ENCODE results near the gene RET.

RET gene

DNA sequence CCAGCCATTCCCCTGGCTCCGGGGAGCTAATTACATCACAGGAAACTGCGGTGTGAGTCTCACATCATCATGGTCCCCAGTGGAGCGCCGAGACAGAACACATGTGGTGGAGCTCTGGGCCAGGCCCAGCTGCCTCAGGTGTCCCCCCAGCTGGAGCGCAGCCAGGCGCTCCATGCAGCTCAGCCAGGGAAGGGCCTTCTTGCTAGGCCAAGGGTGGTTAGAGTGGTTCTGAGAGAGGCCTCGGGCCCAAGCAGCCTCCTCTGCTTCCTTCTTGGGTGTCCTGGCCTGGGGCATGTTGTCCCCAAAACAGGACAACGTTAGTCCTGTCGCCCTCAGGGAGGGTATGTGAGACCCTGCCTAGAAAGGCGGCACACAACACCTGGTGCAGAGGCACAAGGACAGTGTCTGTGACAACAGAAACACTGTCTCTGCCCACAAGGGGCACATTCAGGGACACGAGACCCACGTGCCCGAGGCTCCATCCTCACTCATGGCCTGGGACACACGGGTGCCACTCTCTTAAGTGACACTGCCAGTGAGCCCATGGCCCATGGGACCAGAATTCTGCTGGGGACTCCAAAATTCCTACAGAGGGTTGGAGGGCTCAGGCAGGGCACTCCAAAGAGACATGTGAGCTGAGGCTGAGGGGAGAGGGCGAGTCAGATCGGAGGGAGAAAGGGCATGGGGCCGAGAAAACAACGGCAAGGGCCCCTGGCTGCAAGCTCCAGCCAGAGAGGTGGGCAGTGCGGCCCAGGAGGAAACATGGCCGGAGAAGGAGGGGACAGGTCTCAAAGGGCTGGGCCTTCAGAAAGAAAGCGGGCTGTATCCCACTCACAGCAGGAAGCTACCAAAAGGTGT, 37.0 kb upstream of the RET start:
- Histone ChIP-seq H3K36me3 (ENCODE audit: control insufficient read depth in 1 of 2, insufficient read depth in 2 of 2, low read length in 2 of 2) (no peaks in the 10 kb centered on the region), H3K9me3 (ENCODE audit: control insufficient read depth in 1 of 2, low read length in 2 of 2) (no peaks in the 10 kb centered on the region), H3K27me3 (ENCODE audit: low read depth, low read length) (no peaks in the 10 kb centered on the region), H3K4me1 (ENCODE audit: control insufficient read depth in 1 of 2, insufficient read depth in 2 of 2, low read length in 2 of 2) (no peaks in the 10 kb centered on the region), H3K4me3 (ENCODE audit: low read depth in 1 of 2, low read length in 2 of 2) (no peak overlapping the region), H3K27ac (ENCODE audit: low read length) (no peak overlapping the region)

- H3K27ac ChIP-seq (ENCODE audit: low read length), result no peak overlapping the region
- H3K9me3 ChIP-seq (ENCODE audit: control insufficient read depth in 1 of 2, low read length in 2 of 2), result no peaks in the 10 kb centered on the region
- H3K27me3 ChIP-seq (ENCODE audit: low read depth, low read length), result no peaks in the 10 kb centered on the region
- no peaks in the 10 kb centered on the region for H3K4me1 ChIP-seq (ENCODE audit: control insufficient read depth in 1 of 2, insufficient read depth in 2 of 2, low read length in 2 of 2)
- no peak overlapping the region for H3K4me3 ChIP-seq (ENCODE audit: low read depth in 1 of 2, low read length in 2 of 2)
- H3K36me3 ChIP-seq (ENCODE audit: control insufficient read depth in 1 of 2, insufficient read depth in 2 of 2, low read length in 2 of 2), result no peaks in the 10 kb centered on the region
These were observed 36.2 kb upstream of the RET start for GRCh38 chr10:43040482-43041256.

GRCh38 chr10:43041422-43042342, 35.2 kb upstream of the RET start:
- Histone ChIP-seq H3K27me3 (ENCODE audit: low read depth, low read length) (no peaks in the 10 kb centered on the region), H3K36me3 (ENCODE audit: control insufficient read depth in 1 of 2, insufficient read depth in 2 of 2, low read length in 2 of 2) (no peaks in the 10 kb centered on the region), H3K27ac (ENCODE audit: low read length) (no peak overlapping the region), H3K9me3 (ENCODE audit: control insufficient read depth in 1 of 2, low read length in 2 of 2) (no peaks in the 10 kb centered on the region), H3K4me1 (ENCODE audit: control insufficient read depth in 1 of 2, insufficient read depth in 2 of 2, low read length in 2 of 2) (no peaks in the 10 kb centered on the region), H3K4me3 (ENCODE audit: low read depth in 1 of 2, low read length in 2 of 2) (no peak overlapping the region)

DNA sequence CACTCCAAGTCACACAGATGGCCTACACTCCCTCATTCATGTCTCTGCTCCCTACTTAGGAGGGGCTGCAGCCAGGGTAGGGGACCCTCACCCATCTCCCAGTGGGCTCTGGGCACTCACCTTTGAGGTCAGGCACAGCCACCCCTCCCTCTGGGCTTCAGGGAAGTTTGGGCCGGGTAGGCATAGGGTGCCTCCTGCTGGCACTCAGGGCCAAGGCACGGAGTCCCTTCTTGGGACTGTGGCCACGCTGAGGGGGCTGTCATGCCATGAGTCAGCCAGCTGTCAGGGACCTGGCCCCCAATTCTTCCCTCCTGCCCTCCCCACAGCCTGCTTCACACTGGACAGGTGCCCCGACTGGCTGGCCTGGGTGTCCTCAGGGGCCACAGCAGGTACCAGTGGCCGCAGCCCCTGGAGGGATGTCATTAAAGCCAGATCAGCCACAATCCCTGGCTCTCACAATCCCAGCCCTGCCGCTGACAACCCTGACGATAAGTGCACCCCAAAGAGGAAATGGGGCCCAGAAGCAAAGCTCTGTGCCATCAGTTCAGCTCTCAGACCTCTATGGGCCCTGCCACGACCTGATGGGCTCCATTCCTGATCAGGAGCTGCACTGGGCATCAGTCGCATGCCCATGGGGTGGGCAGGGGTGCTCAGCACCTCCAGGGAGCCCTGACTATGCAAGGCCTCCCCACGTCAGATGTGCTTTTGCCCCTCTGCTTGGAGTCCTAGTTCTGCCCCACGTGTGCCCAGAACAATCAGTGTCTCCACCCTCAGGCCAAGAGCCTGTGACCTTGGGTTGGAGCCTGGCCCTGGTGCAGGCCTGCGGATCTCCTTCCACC, 34.1 kb upstream of the RET start:
- no peak overlapping the region for H3K27ac ChIP-seq (ENCODE audit: low read length)

DNA sequence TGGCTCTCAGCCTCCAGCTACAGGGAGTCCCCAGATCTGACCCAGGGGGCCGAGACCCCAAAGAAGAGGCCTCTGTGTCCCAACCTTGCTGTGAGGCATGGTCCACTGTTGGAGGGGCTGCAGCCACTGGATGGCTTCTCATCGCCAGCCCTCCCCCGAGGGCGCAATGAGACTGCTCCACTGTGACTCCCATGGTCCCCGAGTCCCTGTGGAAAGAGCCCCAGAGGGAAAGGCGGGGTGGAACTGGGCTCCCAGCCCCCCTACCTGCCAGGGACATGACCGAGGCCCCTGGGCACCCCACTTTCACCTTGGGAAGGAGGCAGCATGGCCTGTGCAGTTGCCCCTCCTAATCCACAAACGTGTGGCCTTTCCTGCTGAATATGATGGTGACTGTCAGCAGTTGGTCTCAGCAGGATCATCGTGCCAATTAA, 33.5 kb upstream of the RET start:
- Histone ChIP-seq H3K36me3 (ENCODE audit: control insufficient read depth in 1 of 2, insufficient read depth in 2 of 2, low read length in 2 of 2) (no peaks in the 10 kb centered on the region), H3K9me3 (ENCODE audit: control insufficient read depth in 1 of 2, low read length in 2 of 2) (no peaks in the 10 kb centered on the region), H3K4me1 (ENCODE audit: control insufficient read depth in 1 of 2, insufficient read depth in 2 of 2, low read length in 2 of 2) (no peaks in the 10 kb centered on the region), H3K4me3 (ENCODE audit: low read depth in 1 of 2, low read length in 2 of 2) (no peak overlapping the region), H3K27ac (ENCODE audit: low read length) (no peak overlapping the region), H3K27me3 (ENCODE audit: low read depth, low read length) (no peaks in the 10 kb centered on the region)

More for the DNA sequence above, 34.1 kb upstream of the RET start:
- Histone ChIP-seq H3K9me3 (ENCODE audit: control insufficient read depth in 1 of 2, low read length in 2 of 2) (no peaks in the 10 kb centered on the region), H3K4me1 (ENCODE audit: control insufficient read depth in 1 of 2, insufficient read depth in 2 of 2, low read length in 2 of 2) (no peaks in the 10 kb centered on the region), H3K36me3 (ENCODE audit: control insufficient read depth in 1 of 2, insufficient read depth in 2 of 2, low read length in 2 of 2) (no peaks in the 10 kb centered on the region), H3K27me3 (ENCODE audit: low read depth, low read length) (no peaks in the 10 kb centered on the region), H3K4me3 (ENCODE audit: low read depth in 1 of 2, low read length in 2 of 2) (no peak overlapping the region)

DNA sequence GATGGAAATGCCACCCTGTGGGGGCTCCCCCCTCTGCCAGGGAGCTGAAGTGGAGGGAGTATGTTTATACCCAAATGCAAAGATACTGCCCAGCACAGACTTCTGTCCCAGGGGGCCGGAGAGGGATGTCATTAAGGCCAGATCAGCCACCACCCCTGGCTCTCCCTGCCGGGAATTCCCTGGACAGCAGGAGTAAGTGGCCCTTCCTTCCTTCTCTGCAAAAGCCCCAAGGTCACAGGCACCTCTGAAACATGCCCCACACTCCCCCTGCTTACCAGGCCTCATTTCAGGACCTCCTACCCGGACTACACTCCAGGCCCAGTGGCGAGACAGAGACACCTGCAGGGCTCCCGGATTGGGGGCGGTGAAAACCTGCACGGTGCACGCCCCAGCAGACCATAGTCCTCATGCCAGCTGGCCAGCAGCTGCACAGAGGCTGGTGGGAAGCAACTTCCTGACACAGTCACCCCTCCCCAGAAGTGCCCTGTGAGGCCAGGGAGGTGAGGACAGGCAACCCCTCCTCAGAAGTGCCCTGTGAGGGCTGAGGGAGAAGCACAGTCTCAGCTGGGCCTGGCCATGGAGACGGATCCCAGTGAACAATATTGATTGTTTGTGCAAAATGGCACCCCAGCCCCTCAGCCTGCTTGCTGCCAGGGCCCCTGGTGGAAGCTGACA, 33.0 kb upstream of the RET start:
- Histone ChIP-seq H3K4me3 (ENCODE audit: low read depth in 1 of 2, low read length in 2 of 2) (no peak overlapping the region), H3K36me3 (ENCODE audit: control insufficient read depth in 1 of 2, insufficient read depth in 2 of 2, low read length in 2 of 2) (no peaks in the 10 kb centered on the region), H3K27me3 (ENCODE audit: low read depth, low read length) (peaks cover 3% of the 10 kb centered on the region), H3K9me3 (ENCODE audit: control insufficient read depth in 1 of 2, low read length in 2 of 2) (no peaks in the 10 kb centered on the region), H3K27ac (ENCODE audit: low read length) (no peak overlapping the region), H3K4me1 (ENCODE audit: control insufficient read depth in 1 of 2, insufficient read depth in 2 of 2, low read length in 2 of 2) (no peaks in the 10 kb centered on the region)

- Histone ChIP-seq H3K9me3 (ENCODE audit: control insufficient read depth in 1 of 2, low read length in 2 of 2) (no peaks in the 10 kb centered on the region), H3K36me3 (ENCODE audit: control insufficient read depth in 1 of 2, insufficient read depth in 2 of 2, low read length in 2 of 2) (no peaks in the 10 kb centered on the region), H3K4me3 (ENCODE audit: low read depth in 1 of 2, low read length in 2 of 2) (no peak overlapping the region), H3K27me3 (ENCODE audit: low read depth, low read length) (peaks cover 3% of the 10 kb centered on the region), H3K27ac (ENCODE audit: low read length) (no peak overlapping the region), H3K4me1 (ENCODE audit: control insufficient read depth in 1 of 2, insufficient read depth in 2 of 2, low read length in 2 of 2) (no peaks in the 10 kb centered on the region)
These were observed 32.4 kb upstream of the RET start for GRCh38 chr10:43044448-43044921.

DNA sequence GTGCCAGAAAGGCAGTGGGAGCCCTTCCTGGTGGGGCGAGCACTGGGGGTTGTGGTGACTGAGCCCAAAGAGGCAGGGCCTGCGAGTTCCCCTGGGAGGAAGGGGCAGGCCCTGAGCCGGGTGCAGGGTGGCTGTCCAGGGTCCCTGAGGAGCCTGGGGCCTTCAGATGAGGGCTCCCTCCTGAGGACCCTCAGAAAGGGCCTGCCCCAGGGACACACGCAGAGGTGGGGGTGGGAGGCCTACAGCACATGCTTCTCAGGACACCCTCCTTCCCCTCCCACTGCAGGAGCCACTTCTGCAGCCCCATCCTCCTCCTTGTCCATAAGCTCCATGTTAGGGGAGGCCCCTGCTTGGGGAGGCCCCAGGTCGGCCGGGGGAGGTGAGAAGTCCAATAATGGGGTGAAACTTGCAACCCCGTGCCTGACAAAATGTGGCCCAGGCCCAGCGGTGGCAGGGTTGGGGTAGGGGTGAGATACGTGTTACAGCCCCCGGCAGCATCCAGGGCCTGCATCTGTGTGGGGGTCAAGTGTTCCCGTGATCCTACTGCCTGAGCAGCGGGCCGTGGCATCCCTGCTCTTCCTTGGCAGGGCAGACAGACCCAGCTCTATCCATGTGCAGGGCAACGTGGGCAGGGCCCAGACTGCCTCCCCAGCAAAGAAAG, 31.8 kb upstream of the RET start:
- Histone ChIP-seq H3K27me3 (ENCODE audit: low read depth, low read length) (peaks cover 3% of the 10 kb centered on the region), H3K36me3 (ENCODE audit: control insufficient read depth in 1 of 2, insufficient read depth in 2 of 2, low read length in 2 of 2) (no peaks in the 10 kb centered on the region)

GRCh38 chr10:43045631-43046287, 31.1 kb upstream of the RET start:
- Histone ChIP-seq H3K4me1 (ENCODE audit: control insufficient read depth in 1 of 2, insufficient read depth in 2 of 2, low read length in 2 of 2) (no peaks in the 10 kb centered on the region), H3K9me3 (ENCODE audit: control insufficient read depth in 1 of 2, low read length in 2 of 2) (no peaks in the 10 kb centered on the region), H3K4me3 (ENCODE audit: low read depth in 1 of 2, low read length in 2 of 2) (no peak overlapping the region)

More for the DNA sequence above, 31.8 kb upstream of the RET start:
- H3K9me3 ChIP-seq (ENCODE audit: control insufficient read depth in 1 of 2, low read length in 2 of 2), result no peaks in the 10 kb centered on the region
- no peak overlapping the region for H3K4me3 ChIP-seq (ENCODE audit: low read depth in 1 of 2, low read length in 2 of 2)
- H3K4me1 ChIP-seq (ENCODE audit: control insufficient read depth in 1 of 2, insufficient read depth in 2 of 2, low read length in 2 of 2), result no peaks in the 10 kb centered on the region
- H3K27ac ChIP-seq (ENCODE audit: low read length), result no peak overlapping the region

More at GRCh38 chr10:43045631-43046287, 31.1 kb upstream of the RET start:
- H3K27me3 ChIP-seq (ENCODE audit: low read depth, low read length), result peaks cover 3% of the 10 kb centered on the region
- no peaks in the 10 kb centered on the region for H3K36me3 ChIP-seq (ENCODE audit: control insufficient read depth in 1 of 2, insufficient read depth in 2 of 2, low read length in 2 of 2)
- H3K27ac ChIP-seq (ENCODE audit: low read length), result no peak overlapping the region
